KG1 (cell line): ENCODE results near the gene FMNL3.
"Not testable (repeated sequence)": the region's sequence is repeated elsewhere in the genome, so short reads cannot be mapped to it uniquely, and the experiment has no call there.

ENCODE experiments used
- DNase-seq: peaks from one replicate; lab custom pipeline; 2025; lab: John Stamatoyannopoulos, UW

The FMNL3 gene, protein sequence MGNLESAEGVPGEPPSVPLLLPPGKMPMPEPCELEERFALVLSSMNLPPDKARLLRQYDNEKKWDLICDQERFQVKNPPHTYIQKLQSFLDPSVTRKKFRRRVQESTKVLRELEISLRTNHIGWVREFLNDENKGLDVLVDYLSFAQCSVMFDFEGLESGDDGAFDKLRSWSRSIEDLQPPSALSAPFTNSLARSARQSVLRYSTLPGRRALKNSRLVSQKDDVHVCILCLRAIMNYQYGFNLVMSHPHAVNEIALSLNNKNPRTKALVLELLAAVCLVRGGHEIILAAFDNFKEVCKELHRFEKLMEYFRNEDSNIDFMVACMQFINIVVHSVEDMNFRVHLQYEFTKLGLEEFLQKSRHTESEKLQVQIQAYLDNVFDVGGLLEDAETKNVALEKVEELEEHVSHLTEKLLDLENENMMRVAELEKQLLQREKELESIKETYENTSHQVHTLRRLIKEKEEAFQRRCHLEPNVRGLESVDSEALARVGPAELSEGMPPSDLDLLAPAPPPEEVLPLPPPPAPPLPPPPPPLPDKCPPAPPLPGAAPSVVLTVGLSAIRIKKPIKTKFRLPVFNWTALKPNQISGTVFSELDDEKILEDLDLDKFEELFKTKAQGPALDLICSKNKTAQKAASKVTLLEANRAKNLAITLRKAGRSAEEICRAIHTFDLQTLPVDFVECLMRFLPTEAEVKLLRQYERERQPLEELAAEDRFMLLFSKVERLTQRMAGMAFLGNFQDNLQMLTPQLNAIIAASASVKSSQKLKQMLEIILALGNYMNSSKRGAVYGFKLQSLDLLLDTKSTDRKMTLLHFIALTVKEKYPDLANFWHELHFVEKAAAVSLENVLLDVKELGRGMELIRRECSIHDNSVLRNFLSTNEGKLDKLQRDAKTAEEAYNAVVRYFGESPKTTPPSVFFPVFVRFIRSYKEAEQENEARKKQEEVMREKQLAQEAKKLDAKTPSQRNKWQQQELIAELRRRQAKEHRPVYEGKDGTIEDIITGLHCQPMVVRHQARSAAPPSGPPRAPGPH

DNA sequence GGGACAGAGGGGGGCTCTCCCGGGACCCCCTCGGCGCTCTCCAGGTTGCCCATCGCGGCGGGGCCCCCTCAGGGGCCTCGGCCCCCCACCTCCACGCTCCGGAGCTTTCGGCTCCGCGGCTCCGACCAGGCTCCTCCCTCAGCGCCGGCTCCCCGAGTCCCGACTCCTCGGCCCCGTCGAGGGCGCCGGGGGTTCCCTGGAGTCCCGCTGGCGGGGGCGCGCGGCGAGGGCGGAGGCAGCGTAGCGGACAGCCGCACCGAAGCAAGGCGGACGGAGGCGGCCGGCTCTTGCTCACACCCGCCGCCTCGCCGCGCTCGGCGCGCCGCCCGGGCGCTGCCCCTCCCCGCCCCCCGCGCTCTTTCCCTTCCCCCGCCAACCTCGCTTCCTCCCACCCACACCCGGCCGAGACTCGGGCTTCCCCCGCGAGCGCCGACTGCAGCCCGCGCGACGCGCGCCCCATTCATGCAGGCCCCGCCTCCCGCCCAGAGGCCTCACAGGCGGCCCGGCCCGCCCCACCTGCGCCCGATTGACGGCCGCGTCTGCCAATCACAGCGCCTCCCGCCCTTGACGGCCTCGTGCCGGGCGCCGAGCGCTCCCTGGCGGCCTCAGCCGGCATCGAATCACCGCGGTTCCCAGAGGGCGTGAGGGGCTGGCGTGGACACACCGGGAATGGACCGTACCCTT is at the start of gene FMNL3:
Gene FMNL3, minus strand, starts transcription at position 278 of the 684 bp plus-strand sequence. Its CDS starts 225 bp downstream, at position 53.
- peak; percentile 97 for DNase-seq

DNA sequence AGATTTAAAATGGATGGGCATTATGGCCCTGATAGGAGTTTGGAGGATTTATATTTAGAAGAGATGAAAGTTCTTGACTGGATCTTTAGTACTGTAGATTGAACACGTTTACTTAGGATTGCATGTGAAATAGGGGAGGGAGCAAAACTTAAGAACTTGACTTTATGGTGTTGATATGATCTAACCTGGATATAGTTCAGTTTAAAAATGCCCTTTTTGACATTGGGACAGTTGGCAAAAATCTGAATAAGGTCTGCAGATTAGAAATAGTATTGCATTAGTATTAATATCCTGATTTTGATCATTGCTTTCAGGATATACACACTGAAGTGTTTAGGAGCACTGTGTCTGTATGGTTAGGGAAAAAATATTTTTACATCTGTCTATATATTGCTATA is 43.8 kb upstream of the FMNL3 start:
- DNase-seq = no peak

DNA sequence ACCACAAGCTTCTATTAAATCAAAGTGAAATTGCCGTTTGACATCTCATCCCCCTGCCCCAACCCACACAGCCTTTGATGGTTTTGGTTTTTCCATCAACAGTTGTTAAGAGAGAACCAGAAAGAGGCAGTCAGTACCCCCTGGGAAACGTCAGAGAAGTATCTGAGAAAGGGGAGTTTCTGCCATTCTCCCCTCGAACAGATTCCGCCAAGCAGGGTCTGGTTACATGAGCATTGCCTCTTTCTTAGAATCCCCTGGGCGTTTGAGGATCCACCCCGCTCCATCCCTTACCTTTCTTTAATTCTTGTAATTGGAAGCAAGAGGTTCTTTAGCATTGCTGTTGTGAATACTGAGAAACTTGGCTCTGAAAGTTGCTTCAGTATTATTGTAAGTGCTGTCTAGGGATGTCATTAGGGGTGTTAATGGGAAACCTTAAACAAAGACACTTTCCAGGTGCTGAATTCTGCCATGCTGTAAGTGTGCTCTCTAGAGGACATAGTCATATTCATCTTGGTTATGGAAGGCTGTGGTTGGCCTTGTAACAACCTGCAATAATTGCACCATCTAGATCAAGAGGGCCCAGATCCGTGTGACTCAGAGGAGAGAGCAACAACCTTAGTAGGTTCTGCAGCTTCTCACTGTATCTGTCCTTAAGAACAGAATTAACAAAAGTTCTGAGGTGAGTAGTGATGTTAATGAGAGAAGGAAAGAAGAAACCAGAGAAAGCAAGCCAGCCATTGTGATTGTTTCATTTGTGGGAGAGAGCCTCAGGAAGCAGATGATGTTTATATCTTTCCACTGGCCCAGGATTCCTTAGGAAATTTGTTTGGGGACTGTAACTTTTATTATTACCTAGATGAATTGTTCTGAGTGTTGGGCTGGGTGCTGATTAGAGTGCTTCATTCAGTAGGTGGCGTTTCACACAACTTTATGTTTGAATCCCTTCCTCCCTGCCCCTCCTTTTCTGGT is 43.1 kb upstream of the FMNL3 start:
- DNase-seq = no peak

DNA sequence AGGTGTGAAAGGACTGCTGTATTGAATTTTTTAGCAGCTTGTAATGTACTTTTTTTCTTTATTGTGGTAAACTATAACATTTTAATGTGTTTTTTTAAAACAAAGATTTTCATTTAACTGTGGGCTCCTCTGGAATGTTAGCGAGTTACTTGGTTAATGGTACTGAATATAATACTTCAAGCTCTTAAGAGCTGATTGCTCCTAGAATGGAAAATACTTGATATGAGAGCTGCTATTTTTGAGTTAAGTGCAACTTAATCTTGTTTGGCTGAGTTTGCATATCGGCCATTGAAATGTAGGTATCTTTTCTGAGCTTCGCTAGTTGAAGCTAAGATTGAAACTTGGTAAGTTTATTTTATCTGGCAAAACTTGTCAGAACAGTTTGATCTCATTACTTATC is 41.6 kb upstream of the FMNL3 start:
- DNase-seq = no peak

DNA sequence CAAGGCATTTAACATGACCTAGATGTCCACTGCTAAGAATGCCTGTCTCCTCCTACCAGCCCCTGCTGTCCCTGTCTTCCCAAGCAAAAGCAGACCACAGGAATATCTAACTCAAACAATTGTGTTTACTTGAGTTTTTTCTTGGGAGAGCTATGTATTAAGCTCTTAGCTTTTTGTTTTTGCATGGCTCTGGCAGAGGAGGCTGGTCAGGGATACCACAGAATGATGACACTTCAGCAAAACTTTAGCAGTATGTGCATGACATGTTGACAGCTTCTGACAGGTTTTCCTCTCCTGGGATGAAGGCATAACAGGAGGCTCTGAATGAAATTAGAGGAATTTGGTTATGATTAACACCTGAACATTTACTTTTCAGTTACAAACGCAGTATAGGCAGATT is 41.1 kb upstream of the FMNL3 start:
- no peak for DNase-seq

DNA sequence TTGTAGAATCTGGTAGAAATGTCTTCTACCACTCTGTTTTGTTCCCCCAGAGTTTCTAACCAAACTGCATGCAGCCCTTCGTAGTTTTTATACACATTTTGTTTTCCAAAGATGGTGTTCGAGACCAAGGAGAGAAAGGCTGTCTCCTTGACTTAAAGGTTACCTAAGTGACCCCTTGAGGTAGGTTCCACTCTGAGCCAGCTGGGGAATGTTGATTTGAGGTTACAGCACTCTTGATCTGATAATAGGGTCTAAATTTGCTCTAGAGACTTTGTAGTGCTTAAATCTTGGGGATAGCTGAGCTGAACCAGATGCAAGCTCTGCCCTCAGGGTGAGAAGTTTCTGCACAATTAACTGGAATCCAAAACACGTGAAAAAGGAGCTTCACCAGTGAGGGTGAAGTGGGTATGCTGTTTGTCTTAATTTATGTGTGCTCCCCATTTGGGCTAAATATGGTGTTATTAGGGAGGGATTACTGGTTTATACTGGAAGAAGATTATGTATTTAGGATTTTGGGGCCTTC is 37.2 kb upstream of the FMNL3 start:
- DNase-seq = no peak

DNA sequence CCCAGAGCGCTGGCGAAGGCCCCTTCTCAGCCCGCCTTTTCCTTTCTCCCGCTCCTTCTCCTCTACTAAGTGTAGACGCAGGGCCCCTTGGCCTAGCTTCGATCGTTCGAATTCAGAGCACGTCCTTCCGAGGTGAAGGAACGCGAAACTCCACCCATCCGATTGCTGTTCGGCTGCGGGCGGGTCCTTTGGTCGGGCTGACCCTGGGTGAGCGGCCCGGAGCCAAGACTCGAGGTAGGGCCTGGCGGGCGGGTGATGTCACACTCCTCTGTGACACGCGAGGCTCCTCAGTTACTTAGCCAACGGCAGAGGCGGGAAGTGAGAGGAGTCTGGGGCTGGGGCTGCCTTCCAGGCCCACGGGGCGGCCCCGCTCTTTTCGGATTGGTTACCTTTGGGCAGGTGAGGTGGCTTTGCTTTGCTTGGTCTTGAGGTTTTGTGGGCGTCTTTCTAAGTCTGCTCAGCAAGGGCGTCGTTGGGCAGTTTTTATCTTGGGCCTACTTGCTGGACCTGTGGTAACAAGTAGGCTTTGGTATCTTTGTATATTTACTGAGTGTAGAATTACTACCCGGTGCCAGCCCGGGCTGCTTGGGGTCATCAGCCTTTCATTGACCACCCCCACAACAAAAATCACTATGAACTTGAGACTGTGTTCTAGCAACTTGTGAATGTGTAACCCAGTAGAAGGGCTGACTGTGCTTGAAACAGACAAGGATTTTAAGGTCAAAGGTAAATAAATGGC is 34.8 kb upstream of the FMNL3 start:
- peak; percentile 74 for DNase-seq

DNA sequence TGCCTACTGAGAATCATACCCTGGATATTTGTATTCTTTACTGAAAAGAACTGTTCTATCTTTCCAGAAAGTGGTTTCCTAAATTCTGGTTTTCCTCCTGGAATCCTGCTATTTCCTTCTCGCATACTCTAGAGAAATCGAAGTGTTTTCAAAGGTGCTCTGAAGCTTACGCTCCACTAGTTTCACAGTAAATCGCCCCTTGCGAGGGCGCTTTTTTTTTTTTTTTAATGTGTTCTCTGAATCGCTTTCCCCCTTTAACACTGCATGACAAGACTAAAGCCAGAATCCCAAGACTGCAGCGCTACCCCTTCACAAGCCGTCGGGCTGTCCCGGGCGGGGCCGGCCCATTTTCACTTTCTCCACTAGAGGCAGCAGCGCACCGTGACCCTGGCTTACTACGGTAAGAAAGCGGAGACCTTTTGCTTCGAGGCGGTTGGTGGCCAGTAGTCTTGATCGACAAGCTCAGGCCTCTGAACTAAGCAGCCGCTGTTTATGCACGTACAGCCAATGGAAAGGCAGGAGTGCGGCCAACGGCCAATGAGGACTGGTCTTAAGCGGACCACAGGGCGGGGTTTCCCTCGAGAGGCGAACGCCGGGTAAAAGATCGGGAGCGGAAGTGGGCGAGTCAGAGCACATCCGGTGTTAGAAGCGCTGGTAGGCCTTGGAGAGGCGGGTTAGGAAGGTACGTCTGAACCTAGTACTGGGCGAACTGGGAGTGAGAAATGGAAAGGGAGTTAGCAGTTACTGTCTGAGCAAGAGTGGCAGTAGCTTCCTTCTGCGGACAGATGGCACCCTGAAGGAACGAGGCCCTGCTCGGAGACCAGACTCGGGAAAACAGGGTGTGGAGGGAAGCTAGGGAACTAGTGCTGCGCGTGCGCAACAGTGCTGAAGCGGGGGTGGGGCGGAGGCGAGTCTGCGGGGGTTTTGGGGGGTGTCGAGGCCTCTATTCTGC is 34.0 kb upstream of the FMNL3 start, which contains the start of gene TMBIM6:
Gene TMBIM6, plus strand, starts transcription at position 628 of the 952 bp plus-strand sequence. CDS start 10,937 bp downstream, outside the sequence.
- peak; percentile 98 for DNase-seq

DNA sequence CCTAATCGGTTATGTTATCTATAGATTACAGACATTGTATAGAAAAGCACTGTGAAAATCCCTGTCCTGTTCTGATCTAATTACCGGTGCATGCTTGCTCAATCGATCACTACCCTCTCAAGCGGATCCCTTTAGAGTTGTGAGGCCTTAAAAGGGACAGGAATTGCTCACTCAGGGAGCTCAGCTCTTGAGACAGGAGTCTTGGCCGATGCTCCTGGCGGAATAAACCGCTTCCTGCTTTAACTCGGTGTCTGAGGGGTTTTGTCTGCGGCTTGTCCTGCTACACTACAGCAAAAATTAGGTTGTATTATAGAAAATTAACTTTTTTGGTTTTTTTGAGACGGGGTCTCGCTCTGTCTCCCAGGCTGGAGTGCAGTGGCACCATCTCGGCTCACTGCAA is 33.1 kb upstream of the FMNL3 start:
- DNase-seq = not testable (repeated sequence)

DNA sequence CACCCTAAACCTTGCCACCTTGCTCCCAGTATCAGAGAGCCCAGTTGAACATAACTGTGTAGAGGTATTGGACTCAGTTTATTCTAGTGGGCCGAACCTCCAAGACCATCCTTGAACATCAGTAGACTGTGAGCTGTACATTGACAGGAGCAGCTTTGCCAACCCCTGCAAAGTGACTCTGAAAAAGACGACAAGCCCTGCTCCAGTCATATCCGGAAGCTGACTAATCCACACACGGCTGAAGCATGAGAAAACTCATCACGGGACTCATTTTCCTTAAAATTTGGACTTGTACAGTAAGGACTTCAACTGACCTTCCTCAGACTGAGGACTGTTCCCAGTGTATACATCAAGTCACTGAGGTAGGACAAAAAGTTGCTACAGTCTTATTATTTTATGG is 31.5 kb upstream of the FMNL3 start:
- not testable (repeated sequence) for DNase-seq

DNA sequence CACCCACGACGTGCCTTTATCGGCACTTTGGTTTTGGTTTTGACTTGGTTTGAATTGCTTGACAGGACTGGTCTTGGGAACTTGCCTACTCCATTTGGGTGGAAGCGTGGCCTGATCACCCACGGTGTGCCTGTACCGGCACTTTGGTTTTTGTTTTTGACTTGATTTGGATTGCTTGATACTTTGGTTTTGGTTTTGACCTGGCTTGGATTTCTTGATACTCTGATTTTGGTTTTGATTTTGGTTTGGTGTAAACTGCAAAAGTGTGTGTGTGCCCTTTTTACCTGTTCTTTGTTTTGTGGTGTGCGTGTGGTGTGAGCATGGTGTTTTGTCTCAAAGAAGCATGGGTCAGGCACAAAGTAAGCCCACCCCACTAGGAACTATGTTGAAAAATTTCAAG is 27.7 kb upstream of the FMNL3 start:
- not testable (repeated sequence) for DNase-seq

DNA sequence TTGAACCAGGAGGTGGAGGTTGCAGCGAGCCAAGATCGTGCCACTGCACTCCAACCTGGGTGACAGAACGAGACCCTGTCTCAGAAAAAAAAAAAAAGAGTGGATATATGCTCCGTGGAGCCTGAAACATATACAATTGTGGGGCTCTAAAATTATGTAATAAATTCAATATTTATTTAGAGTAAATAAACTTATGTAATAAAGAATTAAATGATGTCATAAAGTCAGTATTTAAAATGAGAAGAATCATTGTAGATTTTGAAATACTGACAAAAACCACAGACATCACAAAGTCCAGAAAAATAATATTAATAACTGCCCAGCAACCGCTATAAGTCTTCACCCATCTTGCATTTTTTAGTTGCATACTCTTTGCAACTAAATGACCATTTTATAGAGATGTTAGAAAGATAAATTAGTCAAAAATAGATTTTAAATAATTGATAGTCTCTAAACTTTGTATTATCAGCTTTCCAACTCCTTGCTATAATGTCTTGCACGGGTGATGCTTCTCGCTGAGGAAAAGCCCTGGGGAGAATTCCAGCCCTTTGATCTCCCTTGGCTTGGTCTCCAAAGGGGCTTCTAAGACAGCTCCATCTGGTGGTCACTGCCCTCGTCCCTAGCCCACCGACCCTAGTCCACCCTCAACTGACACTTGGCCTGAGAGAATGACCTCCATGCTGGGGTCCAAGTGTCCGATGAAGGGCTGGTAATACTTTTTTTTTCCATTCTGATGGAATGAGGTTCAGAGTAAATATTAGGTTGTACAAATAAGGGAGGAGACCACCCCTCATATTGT is 26.2 kb upstream of the FMNL3 start:
- no peak for DNase-seq

DNA sequence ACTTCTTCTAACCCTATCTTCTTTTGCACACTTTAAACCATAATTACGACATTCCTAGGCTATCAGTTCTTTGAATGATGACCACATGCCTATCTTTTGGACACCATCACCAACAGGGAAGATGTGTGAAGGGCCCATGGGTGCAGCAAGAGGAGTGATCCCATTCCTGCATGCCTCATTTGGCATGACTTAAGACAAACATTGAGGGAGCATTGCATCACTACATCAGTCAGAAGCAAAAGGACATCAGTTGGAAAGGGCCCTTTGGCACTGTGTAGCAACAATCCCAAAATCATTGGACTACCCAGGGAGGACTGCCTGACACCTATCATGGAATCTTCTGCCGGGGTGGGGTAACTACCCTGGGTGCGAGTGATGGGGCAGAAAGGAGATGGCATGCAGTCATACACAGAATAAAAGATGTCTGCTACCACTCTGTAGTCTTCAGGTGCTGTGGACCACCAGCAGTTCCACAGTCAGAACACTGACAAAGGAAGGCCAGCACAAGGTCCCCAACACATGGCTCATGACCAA is 23.4 kb upstream of the FMNL3 start:
- DNase-seq = no peak

DNA sequence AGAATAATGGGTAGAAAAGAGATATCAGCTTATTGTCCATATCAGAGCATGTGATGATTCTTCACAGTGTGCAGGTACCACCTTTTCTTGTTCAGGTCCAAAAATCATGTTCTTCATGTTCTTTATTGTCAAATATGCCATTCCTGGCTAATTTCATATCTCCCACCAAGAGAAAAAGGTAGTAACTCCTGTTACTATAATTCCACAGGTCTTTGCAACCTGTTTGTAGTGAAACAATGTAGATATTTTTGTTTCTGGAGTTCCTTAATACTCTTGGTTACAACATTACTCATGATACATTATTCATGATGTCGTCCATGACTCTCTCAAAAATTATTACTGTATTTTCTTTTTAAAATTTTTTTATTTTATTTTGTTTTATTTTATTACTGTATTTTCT is 22.8 kb upstream of the FMNL3 start:
- no peak for DNase-seq

DNA sequence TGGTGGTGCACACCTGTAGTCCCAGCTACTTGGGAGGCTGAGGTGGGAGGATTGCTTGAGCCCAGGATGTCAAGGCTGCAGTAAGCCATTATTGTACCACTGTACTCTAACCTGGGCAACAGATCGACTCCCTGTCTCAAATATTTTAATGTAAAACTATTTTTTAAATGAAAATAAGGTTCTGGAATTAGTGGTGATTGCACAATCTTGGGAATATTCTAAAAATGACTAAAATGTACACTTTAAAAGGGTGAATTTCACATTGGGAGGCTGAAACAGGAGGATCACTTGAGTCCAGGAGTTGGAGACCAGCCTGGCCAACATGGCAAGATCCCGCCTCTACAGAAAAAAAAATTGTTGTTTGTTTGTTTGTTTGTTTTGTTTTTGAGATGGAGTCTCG is 21.2 kb upstream of the FMNL3 start:
- DNase-seq = no peak

DNA sequence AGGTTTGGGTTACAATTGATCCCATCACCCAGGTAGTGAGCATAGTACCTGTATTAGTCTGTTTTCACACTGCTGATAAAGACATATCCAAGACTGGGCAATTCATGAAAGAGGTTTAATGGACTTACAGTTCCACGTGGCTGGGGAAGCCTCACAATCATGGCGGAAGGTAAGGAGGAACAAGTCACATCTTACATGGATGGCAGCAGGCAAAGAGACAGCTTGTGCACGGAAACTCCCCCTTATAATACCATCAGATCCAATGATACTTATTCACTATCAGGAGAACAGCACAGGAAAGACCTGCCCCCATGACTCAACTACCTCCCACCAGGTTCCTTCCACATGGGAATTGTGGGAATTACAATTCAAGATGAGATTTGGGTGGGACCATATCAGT is 14.2 kb upstream of the FMNL3 start:
- not testable (repeated sequence) for DNase-seq

DNA sequence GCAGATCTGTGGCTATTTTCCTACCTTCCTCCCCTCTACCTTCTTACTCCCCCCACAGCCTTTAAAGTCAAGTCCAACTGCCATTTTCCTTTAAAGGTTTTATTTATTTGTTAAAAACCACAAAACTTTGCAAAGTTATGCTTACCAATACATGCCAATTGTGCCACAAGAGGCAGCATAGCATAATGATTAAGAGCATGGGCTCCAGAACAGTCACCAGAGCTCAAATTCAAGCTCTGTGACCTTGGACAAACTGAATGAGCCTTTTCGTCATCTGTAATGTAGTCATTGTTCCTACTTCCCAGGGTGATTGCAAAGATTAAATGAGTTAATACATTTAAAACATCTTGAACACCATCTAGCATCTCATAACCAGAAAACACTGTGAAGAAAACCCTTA is 13.0 kb upstream of the FMNL3 start:
- no peak for DNase-seq

DNA sequence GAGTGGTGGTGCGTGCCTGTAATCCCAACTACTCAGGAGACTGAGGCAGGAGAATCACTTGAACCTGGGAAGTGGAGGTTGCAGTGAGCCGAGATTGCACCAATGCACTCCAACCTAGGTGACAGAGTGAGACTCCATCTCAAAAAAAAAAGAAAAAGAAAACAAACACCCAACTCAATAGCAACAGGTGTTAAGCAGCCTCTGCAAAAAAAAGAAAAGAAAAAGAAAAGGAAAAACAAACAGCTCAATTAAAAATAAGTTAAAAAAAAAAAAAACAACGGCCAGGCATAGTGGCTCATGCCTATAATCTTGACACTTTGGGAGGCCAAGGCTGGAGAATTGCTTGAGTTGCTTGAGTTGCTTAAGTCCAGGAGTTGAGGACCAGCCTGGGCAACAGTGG is 10.6 kb upstream of the FMNL3 start:
- DNase-seq = not testable (repeated sequence)
